Stimulated activated CD4-positive, alpha-beta T cell treated with anti-CD3 and anti-CD28 coated beads, TNF-alpha, amount 100 ng/mL, for 4 hours (primary cell): ENCODE data around the gene TYW1.
"Not testable (repeated sequence)": the region's sequence is repeated elsewhere in the genome, so short reads cannot be mapped to it uniquely, and the experiment has no call there.

Experiments used
- DNase-seq, 3 experiments: peaks; one replicate each; pipeline ENCODE4 v3.0.0-alpha.2; 2020; ENCODE audit warnings: low read depth in 3 of 3

Gene TYW1

GRCh38 chr7:67046819-67047218, 50.2 kb downstream of the TYW1 start:
- not testable (repeated sequence) for DNase-seq

- not testable (repeated sequence) for DNase-seq
These were observed 53.3 kb downstream of the TYW1 start for GRCh38 chr7:67049908-67050307.

GRCh38 chr7:67052161-67052560, 55.5 kb downstream of the TYW1 start:
- DNase-seq, result not testable (repeated sequence)

- DNase-seq, result no peak
These were observed 60.0 kb downstream of the TYW1 start for GRCh38 chr7:67056683-67057082.

GRCh38 chr7:67061321-67061720, 64.7 kb downstream of the TYW1 start:
- DNase-seq, result not testable (repeated sequence)

GRCh38 chr7:67062802-67063201, 66.2 kb downstream of the TYW1 start:
- not testable (repeated sequence) for DNase-seq

- DNase-seq, result not testable (repeated sequence)
These were observed 70.5 kb downstream of the TYW1 start for GRCh38 chr7:67066950-67067622.

GRCh38 chr7:67076120-67076519, 79.5 kb downstream of the TYW1 start:
- not testable (repeated sequence) for DNase-seq

GRCh38 chr7:67082880-67083279, 86.2 kb downstream of the TYW1 start:
- not testable (repeated sequence) for DNase-seq

- not testable (repeated sequence) for DNase-seq
These were observed 92.6 kb downstream of the TYW1 start for GRCh38 chr7:67089261-67089660.

GRCh38 chr7:67091053-67091452, 94.4 kb downstream of the TYW1 start:
- DNase-seq, result not testable (repeated sequence)

- DNase-seq, result not testable (repeated sequence)
These were observed 101.4 kb downstream of the TYW1 start for GRCh38 chr7:67098031-67098430.

GRCh38 chr7:67099406-67099805, 102.8 kb downstream of the TYW1 start:
- not testable (repeated sequence) for DNase-seq

GRCh38 chr7:67100038-67100437, 103.4 kb downstream of the TYW1 start:
- not testable (repeated sequence) for DNase-seq

- DNase-seq, result no peak
These were observed 104.3 kb downstream of the TYW1 start for GRCh38 chr7:67100956-67101361.

GRCh38 chr7:67104937-67105336, 108.3 kb downstream of the TYW1 start:
- DNase-seq, result not testable (repeated sequence)

GRCh38 chr7:67105377-67105776, 108.7 kb downstream of the TYW1 start:
- no peak for DNase-seq

GRCh38 chr7:67106255-67106654, 109.6 kb downstream of the TYW1 start:
- DNase-seq, result not testable (repeated sequence)

GRCh38 chr7:67111342-67111741, 114.7 kb downstream of the TYW1 start:
- not testable (repeated sequence) for DNase-seq

GRCh38 chr7:67114483-67115246, 118.0 kb downstream of the TYW1 start:
- DNase-seq, result not testable (repeated sequence)

- DNase-seq, result not testable (repeated sequence)
These were observed 123.9 kb downstream of the TYW1 start for GRCh38 chr7:67120491-67120890.

GRCh38 chr7:67128257-67128656, 131.6 kb downstream of the TYW1 start:
- DNase-seq, result not testable (repeated sequence)

- not testable (repeated sequence) for DNase-seq
These were observed 134.1 kb downstream of the TYW1 start for GRCh38 chr7:67130766-67131165.
